ENCODE results near the gene GPR35.

GPR35 gene

GRCh38 chr2:240624011-240624949 is 1.0 kb upstream of the GPR35 start:
- no peak for DNase-seq (ENCODE audit: low spot score)

- DNase-seq (ENCODE audit: low spot score), result no peak
Observed at GRCh38 chr2:240626531-240627300, 1.4 kb downstream of the GPR35 start.

DNA sequence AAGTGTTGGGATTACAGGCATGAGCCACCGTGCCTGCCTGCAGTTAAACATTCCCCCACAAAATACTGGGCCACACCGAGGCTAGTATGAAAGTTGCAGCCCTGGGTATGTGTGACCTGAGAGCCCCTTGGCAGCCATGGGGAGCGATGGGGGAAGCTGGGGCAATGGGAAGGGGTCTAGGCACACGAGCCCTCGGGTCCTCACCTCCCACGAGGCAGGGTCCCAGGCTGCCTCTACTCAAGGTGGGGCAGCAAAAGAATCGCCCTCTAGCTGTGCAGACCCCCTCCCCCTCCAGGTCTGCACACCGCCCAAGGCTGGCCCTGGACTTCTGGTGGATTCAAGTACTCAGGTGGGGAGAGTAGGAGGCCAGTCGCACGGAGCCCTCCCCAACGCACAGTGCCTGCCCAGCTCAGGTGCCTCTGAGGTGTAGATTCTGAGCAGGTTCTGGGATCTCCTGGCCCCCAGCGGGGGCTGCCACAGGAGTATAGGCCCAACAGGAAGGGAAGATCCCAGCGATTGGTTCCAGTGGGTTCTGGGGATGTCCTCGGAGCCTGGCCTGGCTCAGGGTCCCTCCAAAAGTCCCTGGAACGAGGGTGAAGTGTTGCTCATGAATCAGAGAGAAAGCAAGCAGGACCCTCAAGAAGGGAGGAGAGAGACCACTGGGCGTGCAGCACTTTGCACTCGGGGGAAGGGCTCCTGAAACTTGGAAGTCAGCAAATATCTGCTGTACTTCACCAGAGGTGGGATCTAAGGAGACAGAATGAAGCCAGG is 2.6 kb downstream of the GPR35 start:
- no peak for DNase-seq (ENCODE audit: low spot score)

GRCh38 chr2:240628507-240628807 is 3.2 kb downstream of the GPR35 start:
- DNase-seq (ENCODE audit: low spot score), result no peak

- DNase-seq (ENCODE audit: low spot score), result no peak
Observed at GRCh38 chr2:240628808-240629618, 3.7 kb downstream of the GPR35 start.

- no peak for DNase-seq (ENCODE audit: low spot score)
Observed at GRCh38 chr2:240629619-240629967, 4.3 kb downstream of the GPR35 start.

DNA sequence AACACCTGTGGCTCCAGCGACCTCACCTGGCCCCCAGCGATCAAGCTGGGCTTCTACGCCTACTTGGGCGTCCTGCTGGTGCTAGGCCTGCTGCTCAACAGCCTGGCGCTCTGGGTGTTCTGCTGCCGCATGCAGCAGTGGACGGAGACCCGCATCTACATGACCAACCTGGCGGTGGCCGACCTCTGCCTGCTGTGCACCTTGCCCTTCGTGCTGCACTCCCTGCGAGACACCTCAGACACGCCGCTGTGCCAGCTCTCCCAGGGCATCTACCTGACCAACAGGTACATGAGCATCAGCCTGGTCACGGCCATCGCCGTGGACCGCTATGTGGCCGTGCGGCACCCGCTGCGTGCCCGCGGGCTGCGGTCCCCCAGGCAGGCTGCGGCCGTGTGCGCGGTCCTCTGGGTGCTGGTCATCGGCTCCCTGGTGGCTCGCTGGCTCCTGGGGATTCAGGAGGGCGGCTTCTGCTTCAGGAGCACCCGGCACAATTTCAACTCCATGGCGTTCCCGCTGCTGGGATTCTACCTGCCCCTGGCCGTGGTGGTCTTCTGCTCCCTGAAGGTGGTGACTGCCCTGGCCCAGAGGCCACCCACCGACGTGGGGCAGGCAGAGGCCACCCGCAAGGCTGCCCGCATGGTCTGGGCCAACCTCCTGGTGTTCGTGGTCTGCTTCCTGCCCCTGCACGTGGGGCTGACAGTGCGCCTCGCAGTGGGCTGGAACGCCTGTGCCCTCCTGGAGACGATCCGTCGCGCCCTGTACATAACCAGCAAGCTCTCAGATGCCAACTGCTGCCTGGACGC is 4.9 kb downstream of the GPR35 start:
- DNase-seq (ENCODE audit: low spot score), result no peak

DNA sequence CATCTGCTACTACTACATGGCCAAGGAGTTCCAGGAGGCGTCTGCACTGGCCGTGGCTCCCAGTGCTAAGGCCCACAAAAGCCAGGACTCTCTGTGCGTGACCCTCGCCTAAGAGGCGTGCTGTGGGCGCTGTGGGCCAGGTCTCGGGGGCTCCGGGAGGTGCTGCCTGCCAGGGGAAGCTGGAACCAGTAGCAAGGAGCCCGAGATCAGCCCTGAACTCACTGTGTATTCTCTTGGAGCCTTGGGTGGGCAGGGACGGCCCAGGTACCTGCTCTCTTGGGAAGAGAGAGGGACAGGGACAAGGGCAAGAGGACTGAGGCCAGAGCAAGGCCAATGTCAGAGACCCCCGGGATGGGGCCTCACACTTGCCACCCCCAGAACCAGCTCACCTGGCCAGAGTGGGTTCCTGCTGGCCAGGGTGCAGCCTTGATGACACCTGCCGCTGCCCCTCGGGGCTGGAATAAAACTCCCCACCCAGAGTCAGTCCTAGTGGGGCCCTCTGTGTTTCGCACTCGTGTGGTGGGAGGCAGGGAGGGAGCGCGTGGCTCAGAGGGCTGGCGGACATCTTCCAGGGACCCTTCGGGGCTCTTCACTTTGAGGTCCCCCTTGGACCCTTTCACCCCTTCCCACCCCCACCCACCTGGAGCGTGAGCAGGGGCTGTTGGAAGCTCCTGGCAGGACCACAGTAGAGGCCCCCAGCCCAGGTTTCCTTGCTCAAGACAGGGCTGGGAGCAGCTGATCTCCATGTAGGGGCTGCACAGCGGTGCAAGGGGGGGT is 5.7 kb downstream of the GPR35 start:
- DNase-seq (ENCODE audit: low spot score), result no peak

- no peak for DNase-seq (ENCODE audit: low spot score)
Observed at GRCh38 chr2:240631548-240632305, 6.4 kb downstream of the GPR35 start.

GRCh38 chr2:240632306-240632721 is 7.0 kb downstream of the GPR35 start:
- no peak for DNase-seq (ENCODE audit: low spot score)

- DNase-seq (ENCODE audit: low spot score), result no peak
Observed at GRCh38 chr2:240635121-240635997, 10.1 kb downstream of the GPR35 start.

DNA sequence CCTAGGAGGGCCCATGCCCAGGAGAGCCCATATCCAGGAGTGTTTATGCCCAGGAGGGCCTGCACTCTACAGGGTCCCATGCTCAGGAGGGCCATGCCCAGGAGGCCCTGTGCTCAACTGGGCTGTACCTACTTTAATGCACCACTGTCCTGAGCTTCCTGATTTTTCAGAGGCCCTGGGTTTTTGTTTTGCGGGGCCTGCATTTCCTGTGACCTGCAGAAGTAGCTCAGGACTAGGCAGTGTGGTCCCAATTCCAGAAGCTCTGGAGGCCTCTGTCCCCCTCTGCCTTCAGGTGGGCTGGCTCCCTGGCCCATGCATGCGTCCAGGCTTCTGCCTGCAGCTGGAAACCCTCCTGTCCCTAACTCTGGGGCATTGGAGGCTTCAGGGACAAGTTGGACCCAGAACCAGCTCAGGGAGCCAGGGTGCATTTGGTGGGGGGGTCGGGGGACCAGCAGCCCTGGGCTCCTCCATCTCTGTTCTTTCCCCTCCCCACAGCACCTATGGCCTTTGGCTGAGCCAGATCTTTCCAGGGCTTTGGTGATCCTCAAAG is 10.8 kb downstream of the GPR35 start:
- DNase-seq (ENCODE audit: low spot score), result no peak

- DNase-seq (ENCODE audit: low spot score), result no peak
Observed at GRCh38 chr2:240636563-240637115, 11.4 kb downstream of the GPR35 start.

DNA sequence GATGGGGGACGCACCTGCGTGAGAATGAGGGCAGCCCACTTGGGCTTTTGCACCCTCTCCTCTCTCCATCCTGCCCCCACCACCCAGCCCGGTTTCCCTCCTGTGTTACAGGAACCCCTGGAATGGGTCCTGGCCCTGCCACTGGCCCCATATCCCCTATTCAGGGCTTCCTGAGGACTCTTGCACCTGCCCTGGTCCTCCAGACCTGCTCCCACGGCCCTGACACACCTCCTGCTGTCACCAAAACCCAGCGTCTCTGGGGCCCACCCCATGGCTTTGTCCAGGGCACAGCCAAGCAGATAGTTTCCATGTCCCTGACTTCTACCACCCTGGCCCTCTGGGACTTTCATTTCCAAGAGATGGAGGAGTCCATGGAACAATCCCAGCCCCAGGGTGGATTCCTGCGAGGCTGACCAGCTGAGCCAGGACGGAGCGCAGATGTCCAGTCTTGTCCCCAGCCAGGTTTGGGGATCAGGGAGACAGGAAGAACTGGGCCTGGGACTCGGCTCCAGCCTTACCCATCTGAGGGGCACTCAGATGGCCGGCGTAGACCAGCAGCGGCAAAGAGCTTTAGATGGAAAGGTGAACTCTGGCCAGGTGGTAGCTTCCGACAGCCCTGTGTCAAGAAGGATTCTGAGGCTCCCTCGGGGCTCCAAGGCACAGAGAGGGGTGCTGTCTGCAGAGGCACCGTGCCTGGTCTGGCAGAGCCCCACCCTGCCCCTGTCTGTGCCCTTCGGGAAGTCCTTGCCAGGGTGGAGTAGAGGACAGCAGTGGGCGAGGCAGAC is 12.0 kb downstream of the GPR35 start:
- no peak for DNase-seq (ENCODE audit: low spot score)

GRCh38 chr2:240637901-240638345 is 12.6 kb downstream of the GPR35 start:
- no peak for DNase-seq (ENCODE audit: low spot score)

- DNase-seq (ENCODE audit: low spot score), result no peak
Observed at GRCh38 chr2:240638512-240639160, 13.4 kb downstream of the GPR35 start.
